Naive thymus-derived CD4-positive, alpha-beta T cell (primary cell): ENCODE results near the gene SNX17. TPM values are rescaled to one million over a fixed set of nuclear protein-coding genes. Genes with fewer than 3 reads are reported as not detected.
"Not testable (repeated sequence)": the region's sequence is repeated elsewhere in the genome, so short reads cannot be mapped to it uniquely, and the experiment has no call there.

ENCODE experiments used
- ATAC-seq: fragments of 150-1000 bp; cut with Tn5 transposase; 2 replicates; pipeline ENCODE4 v1.10.0; 2021; ENCODE audit warnings: mild to moderate bottlenecking, moderate library complexity
- CTCF ChIA-PET: fragments of 350-600 bp; sonication (Branson Sonifier 250); formaldehyde crosslinking; loops from one replicate; lab custom pipeline; 2021; ENCODE audit warnings: antibody characterized with exemption; lab: Charles Lee
- POLR2A ChIA-PET: fragments of 350-600 bp; sonication (Branson Sonifier 250); formaldehyde crosslinking; loops from one replicate; lab custom pipeline; 2021; ENCODE audit warnings: antibody characterized with exemption, inconsistent platforms; lab: Charles Lee
- DNase-seq, 9 donors: peaks; one replicate each; pipeline versions ENCODE4 v3.0.0 to v3.0.0-alpha.2; 2020 to 2022; ENCODE audit warnings: mixed read lengths in 1 of 9
- H3K27ac ChIP-seq: one replicate; pipeline ENCODE4 v1.7.0; 2013; ENCODE audit warnings: mild to moderate bottlenecking, low read depth, low read length, moderate library complexity
- H3K27me3 ChIP-seq, 2 donors: one replicate each; pipeline ENCODE4 v1.7.0; 2013; ENCODE audit warnings: low read length in 2 of 2, mild to moderate bottlenecking in 2 of 2, moderate library complexity in 2 of 2; ENCODE audit not compliant: control insufficient read depth in 2 of 2, insufficient read depth in 2 of 2
- H3K36me3 ChIP-seq, 3 experiments: 1 replicate in 2 of 3; 2 replicates in 1 of 3; pipeline ENCODE4 v1.7.0; 2013; ENCODE audit warnings: low read length in 3 of 3, mild to moderate bottlenecking in 3 of 3, moderate library complexity in 1 of 3; ENCODE audit not compliant: insufficient read depth in 3 of 3, control insufficient read depth in 2 of 3
- H3K4me1 ChIP-seq, 2 donors: one replicate each; pipeline ENCODE4 v1.7.0; 2013; ENCODE audit warnings: low read length in 2 of 2, mild to moderate bottlenecking in 2 of 2, moderate library complexity in 1 of 2; ENCODE audit not compliant: control insufficient read depth in 2 of 2, insufficient read depth in 2 of 2
- H3K4me3 ChIP-seq: 2 replicates; pipeline ENCODE4 v1.7.0; 2013; ENCODE audit warnings: mild to moderate bottlenecking, low read length
- H3K9me3 ChIP-seq, 3 experiments: 1 replicate in 2 of 3; 2 replicates in 1 of 3; pipeline ENCODE4 v1.7.0; 2013; ENCODE audit warnings: low read length in 3 of 3; ENCODE audit not compliant: control insufficient read depth in 2 of 3
- H3K27ac Mint-ChIP-seq, 9 donors: one replicate each; pipeline ENCODE4 v1.8.0; 2020 to 2022; ENCODE audit warnings: mixed read lengths in 9 of 9, mild to moderate bottlenecking in 8 of 9, moderate library complexity in 5 of 9, inconsistent platforms in 2 of 9
- H3K27me3 Mint-ChIP-seq, 5 donors: one replicate each; pipeline ENCODE4 v1.8.0; 2021 to 2022; ENCODE audit warnings: mixed read lengths in 5 of 5, mild to moderate bottlenecking in 1 of 5
- H3K36me3 Mint-ChIP-seq, 5 donors: one replicate each; pipeline ENCODE4 v1.8.0; 2020 to 2022; ENCODE audit warnings: mixed read lengths in 5 of 5, mild to moderate bottlenecking in 3 of 5, inconsistent platforms in 1 of 5
- H3K4me1 Mint-ChIP-seq, 7 donors: one replicate each; pipeline ENCODE4 v1.8.0; 2020 to 2022; ENCODE audit warnings: mixed read lengths in 7 of 7, mild to moderate bottlenecking in 3 of 7, inconsistent platforms in 1 of 7
- H3K4me3 Mint-ChIP-seq, 10 donors: one replicate each; pipeline ENCODE4 v1.8.0; 2020 to 2022; ENCODE audit warnings: mild to moderate bottlenecking in 10 of 10, mixed read lengths in 10 of 10, moderate library complexity in 6 of 10, inconsistent platforms in 2 of 10
- H3K9me3 Mint-ChIP-seq, 11 donors: one replicate each; pipeline ENCODE4 v1.8.0; 2020 to 2022; ENCODE audit warnings: mixed read lengths in 11 of 11, mild to moderate bottlenecking in 4 of 11, inconsistent platforms in 1 of 11, moderate library complexity in 1 of 11
- intact Hi-C, 2 donors: fragments of 100-400 bp; cut with micrococcal nuclease; formaldehyde crosslinking; loops; one replicate each; pipeline ENCODE4 v1.15.1; 2023
- polyA plus RNA-seq, 2 donors: library from polyadenylated mRNA; unstranded; fragments of 300-500 nt; fragmentation: Illumina TruSeq; gene quantifications; one replicate each; pipeline ENCODE4 v1.2.3, GENCODE V29; 2021
- total RNA-seq, 6 experiments: library from RNA in 5 of 6; stranded (reverse) in 5 of 6; gene quantifications; 1 replicate in 5 of 6; 2 replicates in 1 of 6; pipeline ENCODE4 v1.2.3 and lab custom pipeline; 2021 to 2026

Gene SNX17
- total and polyA plus RNA-seq, 7 experiments from 2014 or later = 71.0 to 209 (median 112) TPM

DNA sequence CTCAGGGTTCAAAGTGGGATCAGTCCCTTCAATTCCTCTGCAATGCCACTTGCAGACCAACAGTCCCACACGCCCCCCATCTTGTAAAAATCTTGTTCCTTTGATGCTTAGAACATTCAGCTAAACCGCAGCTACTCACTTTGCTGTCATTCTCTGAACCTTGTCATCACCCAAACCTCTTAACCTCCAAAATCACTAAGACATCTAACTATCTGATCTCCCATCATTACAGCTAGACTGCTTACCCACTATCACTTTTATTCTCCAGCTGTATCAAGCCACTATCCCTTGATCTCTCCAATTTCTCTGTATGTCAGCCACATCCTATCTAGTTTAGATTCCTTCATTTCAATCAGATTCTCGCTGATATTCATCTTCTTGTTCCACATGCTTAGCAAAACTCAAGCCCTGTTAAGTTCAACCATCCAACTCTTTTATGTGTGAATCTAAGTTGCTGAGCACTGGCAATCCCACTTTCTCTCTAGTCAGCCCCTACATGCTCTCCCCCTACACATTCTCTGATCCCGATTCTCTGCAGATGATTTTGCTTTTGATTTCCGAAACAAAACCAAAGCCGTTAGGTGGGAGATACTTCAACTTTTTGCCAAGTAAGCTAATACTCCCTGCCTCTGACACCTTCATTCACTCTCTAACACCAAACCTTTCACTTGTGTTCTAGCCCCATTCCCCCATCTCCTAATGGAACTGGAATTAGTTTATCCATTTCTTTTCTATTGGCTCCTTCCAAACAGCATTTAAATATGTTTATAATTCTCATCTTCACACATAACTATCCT is 18.4 kb upstream of the SNX17 start:
- Mint-ChIP-seq H3K4me1 (peaks cover 36 to 84% (median 66%) of the 10 kb centered on the region in 7 donors), H3K27me3 (no peaks in the 10 kb centered on the region), H3K9me3 (peaks cover 0 to 6% (median 0%) of the 10 kb centered on the region in 11 donors), H3K4me3 (peak overlapping the region; percentile 2 to 65 (median 36)), H3K27ac (peak overlapping the region; percentile 0 to 83 (median 61)), H3K36me3 (peaks cover 0 to 11% (median 9%) of the 10 kb centered on the region in 5 donors)
- Histone ChIP-seq H3K27me3 (no peaks in the 10 kb centered on the region), H3K36me3 (peaks cover 0 to 11% (median 0%) of the 10 kb centered on the region in 3 experiments), H3K9me3 (no peaks in the 10 kb centered on the region), H3K27ac (peak overlapping the region; percentile 4), H3K4me1 (peaks cover 14 to 28% of the 10 kb centered on the region in 2 donors), H3K4me3 (no peak overlapping the region)
- no peak for ATAC-seq
- DNase-seq = peak in 5 of 9 donors; percentile 12 to 38 (median 31)
- intact Hi-C loops = no loop called here
- ChIA-PET CTCF (interaction anchor here (1.4 to 1.5 kb wide), 2 partner anchors 10 to 17 kb away, joined by 5 read pairs; no protein-coding TSS in a partner anchor), POLR2A (interaction anchor here (0.8 to 4.2 kb wide), 2 partner anchors 12 to 29 kb away, joined by 3 to 21 read pairs; partner anchors contain the start of gene MPV17)

DNA sequence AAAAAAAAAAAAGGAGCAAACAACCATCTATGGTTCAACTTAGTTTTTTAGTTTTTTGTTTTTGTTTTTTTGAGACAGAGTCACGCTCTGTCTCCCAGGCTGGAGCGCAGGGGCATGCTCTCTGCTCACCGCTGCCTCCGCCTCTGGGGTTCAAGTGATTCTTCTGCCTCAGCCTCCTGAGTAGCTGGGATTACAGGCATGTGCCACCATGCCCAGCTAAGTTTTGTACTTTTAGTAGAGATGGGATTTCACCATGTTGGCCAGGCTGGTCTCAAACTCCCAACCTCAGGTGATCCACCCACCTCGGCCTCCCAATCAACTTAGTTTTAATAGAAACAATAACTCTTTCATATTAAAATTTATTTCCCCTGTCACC is 17.0 kb upstream of the SNX17 start:
- Histone ChIP-seq H3K36me3 (peaks cover 0 to 12% (median 0%) of the 10 kb centered on the region in 3 experiments), H3K4me1 (peaks cover 24 to 36% of the 10 kb centered on the region in 2 donors)
- Mint-ChIP-seq H3K36me3 (peaks cover 0 to 11% (median 4%) of the 10 kb centered on the region in 5 donors), H3K4me1 (peaks cover 37 to 84% (median 69%) of the 10 kb centered on the region in 7 donors), H3K27ac (peak overlapping the region in 3 of 9 donors; percentile 39 to 83 (median 62)), H3K4me3 (peak overlapping the region in 5 of 10 donors; percentile 35 to 100 (median 58))
- H3K27ac ChIP-seq, H3K4me3 ChIP-seq, intact Hi-C loops, H3K9me3 ChIP-seq, H3K27me3 Mint-ChIP-seq, H3K9me3 Mint-ChIP-seq, H3K27me3 ChIP-seq, DNase-seq, ATAC-seq: not testable (repeated sequence)
- POLR2A ChIA-PET = interaction anchor here (0.7 to 4.2 kb wide), 3 partner anchors 11 to 30 kb away, joined by 4 to 21 read pairs (median 4); partner anchors contain the start of gene MPV17
- CTCF ChIA-PET = interaction anchor here (0.6 kb wide), 1 partner anchor 50 kb away, joined by 4 read pairs; no protein-coding TSS in a partner anchor

DNA sequence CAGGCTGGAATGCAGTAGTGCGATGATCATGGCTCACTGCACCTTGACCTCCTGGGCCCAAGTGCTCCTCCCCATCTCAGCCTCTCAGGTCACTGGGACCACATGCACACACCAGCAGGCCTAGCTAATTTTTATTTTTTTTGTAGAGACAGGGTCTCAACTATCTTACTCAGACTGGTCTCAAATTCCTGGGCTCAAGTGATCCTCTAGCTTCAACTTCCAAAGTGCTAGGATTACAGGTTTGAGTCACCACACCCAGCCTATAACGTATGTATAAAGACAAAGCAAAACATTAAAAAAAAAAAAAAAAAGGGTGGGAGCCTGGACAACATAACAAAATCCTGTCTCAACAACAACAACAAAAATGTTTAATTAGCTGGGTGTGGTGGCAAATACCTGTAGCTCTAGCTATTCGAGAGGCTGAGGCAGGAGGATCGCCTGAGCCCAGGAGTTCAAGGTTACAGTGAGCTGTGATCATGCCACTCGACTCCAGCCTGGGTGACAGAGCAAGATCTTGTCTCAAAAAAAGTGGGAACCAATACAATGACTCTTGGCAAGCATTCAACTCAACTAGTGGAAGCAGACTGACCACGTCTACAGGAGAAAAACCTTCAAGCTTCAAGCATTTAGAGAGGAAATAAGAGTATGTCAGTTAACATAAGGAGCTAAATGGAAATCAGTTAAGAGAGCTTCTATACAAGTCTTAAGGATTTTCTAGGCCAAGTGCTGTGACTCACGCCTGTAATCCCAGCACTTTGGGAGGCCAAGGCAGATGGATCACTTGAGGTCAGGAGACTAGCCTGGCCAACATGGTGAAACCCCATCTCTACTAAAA is 16.4 kb upstream of the SNX17 start:
- intact Hi-C loops = no loop called here
- H3K9me3 Mint-ChIP-seq = peaks cover 0 to 6% (median 0%) of the 10 kb centered on the region in 11 donors
- ChIA-PET POLR2A (interaction anchor here (0.7 to 4.2 kb wide), 4 partner anchors 10 to 36 kb away, joined by 4 to 21 read pairs (median 4); partner anchors contain the start of gene MPV17), CTCF (no interaction called here)
- Histone ChIP-seq H3K9me3 (no peaks in the 10 kb centered on the region), H3K27ac (no peak overlapping the region), H3K4me3 (no peak overlapping the region), H3K4me1 (peaks cover 24 to 36% of the 10 kb centered on the region in 2 donors), H3K27me3 (no peaks in the 10 kb centered on the region), H3K36me3 (peaks cover 0 to 12% (median 0%) of the 10 kb centered on the region in 3 experiments)
- peak overlapping the region in 4 of 9 donors; percentile 39 to 83 (median 53) for H3K27ac Mint-ChIP-seq
- H3K4me3 Mint-ChIP-seq = peak overlapping the region in 9 of 10 donors; percentile 42 to 100 (median 65)
- ATAC-seq (no peak), DNase-seq (no peak)
- peaks cover 40 to 86% (median 71%) of the 10 kb centered on the region in 7 donors for H3K4me1 Mint-ChIP-seq
- no peaks in the 10 kb centered on the region for H3K27me3 Mint-ChIP-seq
- H3K36me3 Mint-ChIP-seq = peaks cover 0 to 12% (median 7%) of the 10 kb centered on the region in 5 donors

DNA sequence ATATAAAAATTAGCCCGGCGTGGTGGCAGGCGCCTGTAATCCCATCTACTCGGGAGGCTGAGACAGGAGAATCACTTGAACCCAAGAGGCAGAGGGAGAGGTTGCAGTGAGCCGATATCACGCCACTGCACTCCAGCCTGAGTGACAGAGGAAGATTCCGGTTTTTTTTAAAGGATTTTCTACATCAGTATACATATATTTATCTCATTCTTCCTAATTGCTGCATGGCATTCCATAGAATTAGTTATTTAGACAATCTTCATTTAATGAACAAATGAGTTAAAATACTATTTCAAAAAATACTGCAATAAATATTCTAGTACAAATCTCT is 15.9 kb upstream of the SNX17 start:
- peaks cover 0 to 11% (median 7%) of the 10 kb centered on the region in 5 donors for H3K36me3 Mint-ChIP-seq
- CTCF ChIA-PET = no interaction called here
- no peak overlapping the region for H3K4me3 ChIP-seq
- peaks cover 40 to 81% (median 67%) of the 10 kb centered on the region in 7 donors for H3K4me1 Mint-ChIP-seq
- no peaks in the 10 kb centered on the region for H3K9me3 ChIP-seq
- H3K9me3 Mint-ChIP-seq = peaks cover 0 to 6% (median 0%) of the 10 kb centered on the region in 11 donors
- intact Hi-C loops = no loop called here
- H3K36me3 ChIP-seq = peaks cover 0 to 12% (median 0%) of the 10 kb centered on the region in 3 experiments
- POLR2A ChIA-PET = interaction anchor here (0.7 to 4.2 kb wide), 2 partner anchors 31 to 37 kb away, joined by 5 to 21 read pairs; partner anchors contain the start of gene MPV17
- no peak overlapping the region for H3K27ac ChIP-seq
- no peaks in the 10 kb centered on the region for H3K27me3 ChIP-seq
- peak overlapping the region in 9 of 10 donors; percentile 42 to 100 (median 66) for H3K4me3 Mint-ChIP-seq
- ATAC-seq (no peak), DNase-seq (no peak)
- peaks cover 24 to 36% of the 10 kb centered on the region in 2 donors for H3K4me1 ChIP-seq
- H3K27me3 Mint-ChIP-seq = no peaks in the 10 kb centered on the region
- peak overlapping the region in 2 of 9 donors; percentile 39 to 52 for H3K27ac Mint-ChIP-seq

DNA sequence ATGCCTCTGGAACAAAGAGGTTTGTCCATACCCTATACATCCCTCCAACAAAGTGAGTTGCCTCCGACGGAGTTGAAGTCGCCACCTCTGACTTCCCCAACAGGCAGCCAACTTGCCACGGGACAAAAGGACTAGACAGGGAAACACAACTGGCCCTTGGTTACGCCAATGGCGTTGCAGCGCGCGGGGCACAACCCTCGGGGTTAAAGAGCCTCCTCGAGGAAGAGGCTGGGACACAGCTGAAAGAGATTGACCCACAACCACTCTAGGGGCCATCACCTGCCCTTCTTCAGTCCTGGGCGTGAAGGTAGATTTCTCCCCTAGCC is 14.4 kb upstream of the SNX17 start:
- DNase-seq = no peak

More for the DNA sequence above, 14.4 kb upstream of the SNX17 start:
- POLR2A ChIA-PET = interaction anchor here (1.0 to 2.9 kb wide), 12 partner anchors 11 to 274 kb away, joined by 3 to 65 read pairs (median 6); partner anchors contain the start of genes ATRAID, EIF2B4, MPV17 and NRBP1
- H3K4me1 Mint-ChIP-seq = peaks cover 40 to 68% (median 60%) of the 10 kb centered on the region in 7 donors
- H3K4me3 ChIP-seq = peak overlapping the region; percentile 96
- H3K36me3 ChIP-seq = peaks cover 0 to 12% (median 0%) of the 10 kb centered on the region in 3 experiments
- H3K9me3 ChIP-seq = no peaks in the 10 kb centered on the region
- H3K4me1 ChIP-seq = peaks cover 24 to 36% of the 10 kb centered on the region in 2 donors
- H3K4me3 Mint-ChIP-seq = peak overlapping the region; percentile 95 to 100 (median 98)
- peaks cover 0 to 8% (median 4%) of the 10 kb centered on the region in 5 donors for H3K36me3 Mint-ChIP-seq
- H3K27me3 Mint-ChIP-seq = no peaks in the 10 kb centered on the region
- peak; percentile 34 for ATAC-seq
- H3K9me3 Mint-ChIP-seq = peaks cover 0 to 6% (median 0%) of the 10 kb centered on the region in 11 donors
- intact Hi-C loops = loop anchor here (1.0 to 5.0 kb wide), 16 partner anchors 14 to 1324 kb away; partner anchors contain the start of genes IFT172 (in 2 of the 2), NRBP1 (in 2 of the 2), PPM1G (in 2 of the 2) and AGBL5 (in 1 of the 2)
- CTCF ChIA-PET = no interaction called here
- no peaks in the 10 kb centered on the region for H3K27me3 ChIP-seq
- H3K27ac Mint-ChIP-seq = peak overlapping the region; percentile 96 to 100 (median 99)
- peak overlapping the region; percentile 91 for H3K27ac ChIP-seq
